22Rv1 (cell line): ENCODE measurements around the gene GOLGA6L26.

Experiments
- CTCF ChIP-seq: fragments of 450-650 bp; IDR thresholded peaks from 2 replicates; pipeline ENCODE4 v1.5.1; 2017; ENCODE audit warnings: mild to moderate bottlenecking
- ZFX ChIP-seq: fragments of 450-650 bp; IDR thresholded peaks from 2 replicates; pipeline ENCODE4 v1.6.1; 2017; ENCODE audit warnings: antibody characterized with exemption, borderline replicate concordance

- no peak for TF ChIP-seq CTCF
- no peak for TF ChIP-seq ZFX
Measured at GRCh38 chr15:23370578-23370977, 36.6 kb upstream of the GOLGA6L26 start.
